Ureter (tissue), 1 donor: Measurements from ENCODE around the gene IFT27. TPM values are rescaled to one million over a fixed set of nuclear protein-coding genes. Genes with fewer than 3 reads are reported as not detected.
A peak's percentile ranks its signal among the peaks of the same experiment; 100 is the strongest.

ENCODE experiments used
- DNase-seq: peaks from one replicate; pipeline ENCODE4 v3.0.0-alpha.2; 2020; ENCODE audit warnings: low spot score
- total RNA-seq: library from RNA; stranded (reverse); gene quantifications from one replicate; pipeline ENCODE4 v1.2.4, GENCODE V29; 2023
- donor health status: DM: yes; HTN: yes; CAD: no.

Gene IFT27
- total RNA-seq, 1 donor from 2014 or later: 41.2 TPM

GRCh38 chr22:36796552-36797175 is 20.7 kb upstream of the IFT27 start:
- no peak for DNase-seq

DNA sequence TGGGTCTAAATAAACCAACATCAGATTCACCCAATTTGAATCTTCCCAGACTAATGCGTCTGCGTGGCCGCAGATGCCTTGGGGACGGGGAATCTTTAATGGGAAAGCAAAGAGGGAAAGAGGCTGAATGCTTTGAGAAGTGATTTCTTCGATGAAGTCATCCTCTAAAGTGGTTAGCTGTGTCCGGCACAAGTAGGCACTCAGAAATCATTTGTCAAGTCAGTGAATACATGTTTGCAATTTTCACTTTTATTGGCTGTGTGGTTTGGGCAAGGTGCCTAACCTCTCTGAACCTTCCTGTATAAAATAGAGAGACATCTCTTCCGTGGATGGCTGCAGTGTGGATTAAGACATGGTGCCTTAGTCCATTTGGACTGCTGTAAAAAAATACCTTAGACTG is 19.7 kb upstream of the IFT27 start:
- no peak for DNase-seq

GRCh38 chr22:36790648-36791047 is 14.7 kb upstream of the IFT27 start:
- DNase-seq: no peak

DNA sequence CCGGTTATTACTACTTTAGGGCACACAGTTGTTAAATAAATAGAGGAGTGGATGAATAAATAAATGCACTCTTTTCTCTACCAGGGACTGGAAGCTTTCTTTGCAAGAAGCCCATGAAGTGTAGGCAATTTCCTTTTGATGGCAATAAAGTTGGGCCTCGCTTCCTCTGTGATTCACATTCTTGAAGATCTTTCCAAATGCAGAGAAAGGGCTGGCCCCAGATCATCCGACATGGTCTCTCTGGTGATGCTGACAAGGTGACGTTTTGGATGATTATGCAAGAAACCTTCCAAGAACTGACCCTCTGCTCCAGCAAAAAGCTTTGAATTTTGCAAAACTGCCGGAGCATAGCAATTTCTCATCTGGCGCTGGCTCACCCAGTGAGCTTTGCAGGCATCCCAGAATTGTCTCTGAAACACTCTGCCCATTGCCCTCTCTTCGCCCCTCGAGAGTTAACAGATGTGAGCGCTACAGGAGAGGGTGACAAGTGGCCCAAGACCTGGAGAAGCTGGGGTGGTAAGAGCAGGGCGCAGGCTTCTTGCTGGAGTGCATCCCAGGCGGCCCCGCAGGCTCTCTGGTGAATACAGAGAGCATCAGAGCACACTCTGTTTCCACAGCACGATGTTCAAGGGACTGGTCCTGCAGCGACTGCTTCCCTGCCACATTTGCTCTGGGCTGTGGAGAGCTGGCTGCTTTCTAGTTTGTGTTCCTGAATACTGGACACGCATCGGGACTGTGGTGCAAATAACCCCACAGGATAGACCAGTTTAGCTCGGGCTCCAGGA is 11.5 kb upstream of the IFT27 start:
- DNase-seq: no peak

DNA sequence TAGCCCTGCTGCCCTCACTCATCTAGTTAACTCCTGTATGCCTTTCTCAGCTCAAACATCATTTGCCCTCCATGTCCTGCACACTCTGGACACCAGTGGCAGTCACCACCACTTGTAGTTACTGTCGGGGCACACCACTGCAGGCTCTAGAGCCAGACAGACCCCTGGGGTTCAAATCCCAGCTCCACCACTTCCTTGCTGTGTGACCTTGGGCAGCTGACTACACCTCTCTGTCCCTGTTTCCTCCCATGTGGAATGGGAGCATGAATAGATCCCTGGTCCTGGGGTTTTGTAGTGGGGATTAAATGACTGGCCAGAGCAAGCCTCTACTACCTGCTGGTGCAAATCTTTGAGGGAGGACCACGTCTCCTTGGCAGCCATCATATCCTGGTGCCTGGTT is 7.8 kb upstream of the IFT27 start:
- no peak for DNase-seq

DNA sequence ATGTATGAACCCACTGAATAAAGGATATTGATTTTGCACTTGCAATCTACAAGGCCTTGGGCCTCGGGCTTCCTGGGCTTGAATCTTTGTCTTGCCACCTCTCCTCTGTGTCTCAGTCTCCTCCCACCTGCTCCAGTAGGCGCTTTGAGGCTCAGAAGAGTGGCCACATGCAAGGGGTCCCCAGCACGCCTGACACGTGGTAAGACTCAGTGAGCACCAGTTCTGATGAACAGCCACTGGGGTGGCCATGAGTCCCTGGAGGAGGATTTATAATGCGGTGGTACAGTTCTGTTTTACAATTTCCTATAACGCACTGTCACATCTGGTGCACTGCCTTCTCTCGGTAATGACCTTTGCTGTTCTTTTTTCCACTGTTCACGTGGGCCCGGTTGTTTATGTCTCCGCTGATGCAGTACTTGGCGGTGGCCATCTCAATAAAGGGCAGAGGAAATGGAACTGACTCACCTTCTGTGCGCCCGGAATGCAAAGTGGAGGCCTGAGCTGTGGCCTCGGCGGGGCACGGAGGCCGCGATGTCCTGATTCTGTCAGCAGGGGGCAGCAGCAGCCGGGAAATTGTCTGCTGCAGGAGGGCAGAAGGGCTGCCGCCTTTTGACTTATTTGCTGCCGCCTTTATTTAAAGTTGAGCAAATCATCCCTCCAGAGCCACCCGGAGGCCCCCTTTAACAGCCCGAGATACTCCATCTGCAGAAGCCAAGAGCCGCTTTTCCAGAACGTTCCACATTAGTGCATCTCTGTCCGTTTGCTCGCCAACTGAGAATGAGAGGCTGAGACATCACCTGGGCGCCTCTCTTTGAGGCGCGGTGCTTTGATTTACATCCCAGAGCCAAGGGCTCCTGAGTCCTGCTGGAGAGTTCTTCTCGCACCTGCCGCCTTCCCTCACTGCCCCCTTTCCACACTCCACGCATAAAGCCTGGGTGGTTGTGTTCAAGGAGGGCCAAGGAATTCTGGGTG is 6.0 kb upstream of the IFT27 start:
- peak; percentile 88 for DNase-seq

GRCh38 chr22:36778020-36778419 is 2.1 kb upstream of the IFT27 start:
- DNase-seq: no peak

DNA sequence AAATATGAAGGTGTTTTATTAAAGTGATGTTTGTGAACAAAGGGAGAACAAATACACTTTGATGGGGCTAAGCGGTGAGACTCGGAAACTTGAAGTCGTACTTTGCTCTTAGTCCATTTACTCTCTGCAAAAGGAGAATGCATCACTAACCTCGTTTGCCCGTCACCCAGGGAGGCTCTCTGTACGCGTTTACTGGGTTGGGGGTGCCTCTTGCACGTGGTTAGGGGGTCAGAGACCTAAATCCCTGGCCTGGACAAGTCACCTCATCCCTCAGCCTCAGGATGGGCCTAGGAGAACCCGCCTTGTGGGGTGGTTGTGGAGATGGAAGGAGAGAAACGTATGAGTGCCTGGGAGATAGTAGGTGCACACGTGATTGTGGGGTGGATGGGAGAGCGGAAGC is 803 bp upstream of the IFT27 start:
- no peak for DNase-seq

- DNase-seq: no peak
Observed at GRCh38 chr22:36775586-36775963, 344 bp downstream of the IFT27 start.

DNA sequence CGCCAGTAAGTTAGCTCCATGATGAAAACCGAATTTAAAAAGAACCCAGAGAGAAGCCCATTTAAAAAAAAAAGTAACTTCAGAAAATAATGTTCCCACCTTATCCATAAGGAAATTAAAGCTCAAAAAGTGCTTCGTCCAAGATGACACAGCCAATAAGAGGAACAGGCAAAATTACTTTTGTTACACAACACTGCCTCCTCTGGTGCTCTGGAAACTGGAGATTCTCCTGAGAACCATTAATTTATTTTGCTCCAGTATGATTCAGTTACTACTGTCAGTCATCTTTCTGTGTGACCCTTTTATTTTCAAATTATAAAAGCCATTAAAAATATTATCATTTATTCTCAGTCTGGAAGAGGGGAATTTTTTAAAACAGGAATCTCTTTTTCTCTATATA is 2.0 kb downstream of the IFT27 start:
- DNase-seq: no peak

DNA sequence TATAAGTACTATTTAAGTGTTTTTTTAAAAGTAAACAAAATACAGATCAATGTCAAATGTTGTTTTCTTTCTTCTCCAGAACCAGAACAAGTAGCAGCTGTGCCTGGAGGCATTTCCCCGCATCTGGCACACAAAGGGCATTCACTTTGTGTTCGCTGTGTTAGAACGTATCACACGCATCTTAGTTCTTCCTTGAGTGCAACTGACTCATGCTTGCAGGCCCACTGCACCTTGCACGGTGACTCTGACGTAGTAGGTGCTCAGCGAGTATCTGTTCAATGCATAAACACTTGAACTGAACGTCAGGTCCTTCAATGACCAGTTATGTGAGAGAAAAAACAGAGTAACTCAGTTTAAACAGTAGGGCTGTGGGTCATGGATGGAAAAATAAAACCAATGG is 3.5 kb downstream of the IFT27 start:
- DNase-seq: no peak

- DNase-seq: no peak
Observed at GRCh38 chr22:36771356-36772063, 4.4 kb downstream of the IFT27 start.

GRCh38 chr22:36770513-36771231 is 5.2 kb downstream of the IFT27 start:
- no peak for DNase-seq

GRCh38 chr22:36769541-36770512 is 6.1 kb downstream of the IFT27 start:
- no peak for DNase-seq

- no peak for DNase-seq
Observed at GRCh38 chr22:36768616-36769015, 7.3 kb downstream of the IFT27 start.

GRCh38 chr22:36768141-36768540 is 7.8 kb downstream of the IFT27 start:
- DNase-seq: no peak

GRCh38 chr22:36767035-36767775 is 8.7 kb downstream of the IFT27 start:
- DNase-seq: no peak

GRCh38 chr22:36765943-36766450 is 9.9 kb downstream of the IFT27 start:
- DNase-seq: no peak
